ENCODE data around the gene FAM193B. TPM values are rescaled to one million over a fixed set of nuclear protein-coding genes. Genes with fewer than 3 reads are reported as not detected.

Gene FAM193B
- total and polyA plus RNA-seq, 5 donors = 24.9 to 41.8 (median 29.5) TPM

GRCh38 chr5:177524539-177524900, 29.8 kb downstream of the FAM193B start:
- no peaks in the 10 kb centered on the region for H3K9me3 ChIP-seq (ENCODE audit: control insufficient read depth, low read length)
- no peaks in the 10 kb centered on the region for H3K27me3 ChIP-seq (ENCODE audit: control insufficient read depth, insufficient read depth)
- ATAC-seq (no peak), DNase-seq (peak in 1 of 3 donors; percentile 41)
- H3K4me3 ChIP-seq (ENCODE audit: low read length) = no peak overlapping the region
- H3K4me1 ChIP-seq (ENCODE audit: control insufficient read depth, insufficient read depth, low read length) = no peaks in the 10 kb centered on the region
- WGBS = 93% methylated on average over 12 of the region's 12 CpGs
- intact Hi-C loops (cut with DNase I) = no loop called here
- H3K27ac ChIP-seq (ENCODE audit: low read length) = no peak overlapping the region

DNA sequence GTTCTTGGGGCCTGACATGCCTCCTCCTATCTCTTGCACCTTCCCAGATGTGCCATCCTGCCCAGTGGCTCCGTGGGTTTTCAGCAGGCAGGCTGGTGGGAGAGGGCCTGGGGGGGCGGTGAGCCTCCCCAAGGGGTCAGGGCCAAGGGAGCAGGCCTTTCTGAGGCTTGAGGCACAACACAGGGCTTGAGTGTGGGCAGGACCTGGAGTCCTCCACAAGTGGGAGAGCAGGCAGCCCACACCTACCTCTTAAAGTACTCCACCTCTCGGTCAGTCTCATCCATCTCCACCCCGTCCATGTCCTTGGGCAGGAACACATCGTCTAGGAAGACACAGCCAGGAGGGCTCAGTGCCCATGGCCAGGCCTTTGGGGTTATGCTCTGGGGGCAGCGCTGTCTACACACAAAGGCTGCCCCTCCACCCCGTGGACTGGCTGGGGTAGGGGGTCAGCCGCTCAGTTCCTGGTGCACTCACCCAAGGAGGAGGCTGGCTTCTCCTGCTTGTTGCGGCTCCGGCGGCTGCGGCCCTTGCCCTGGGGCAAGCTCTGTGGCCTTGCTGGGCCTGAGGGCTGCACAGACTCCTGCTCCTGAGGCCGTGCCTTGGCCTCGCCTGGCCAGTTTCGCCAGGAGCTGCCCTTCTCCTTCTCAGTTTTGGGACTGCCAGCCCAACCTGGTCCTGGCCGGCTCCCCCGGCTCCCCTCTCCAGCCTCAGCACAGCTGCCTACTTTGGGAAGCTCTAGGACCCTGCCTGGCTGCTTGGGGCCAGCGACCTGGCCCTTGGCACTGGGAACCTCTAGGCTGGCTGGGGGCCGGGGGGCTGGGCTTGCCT, 30.4 kb downstream of the FAM193B start:
- WGBS = 96% methylated on average over 19 of the region's 19 CpGs
- Histone ChIP-seq H3K9me3 (ENCODE audit: control insufficient read depth, low read length) (no peaks in the 10 kb centered on the region), H3K4me3 (ENCODE audit: low read length) (no peak overlapping the region), H3K4me1 (ENCODE audit: control insufficient read depth, insufficient read depth, low read length) (no peaks in the 10 kb centered on the region), H3K27ac (ENCODE audit: low read length) (no peak overlapping the region), H3K27me3 (ENCODE audit: control insufficient read depth, insufficient read depth) (no peaks in the 10 kb centered on the region)
- intact Hi-C loops (cut with DNase I) = no loop called here
- DNase-seq (peak in 1 of 3 donors; percentile 22), ATAC-seq (no peak)

DNA sequence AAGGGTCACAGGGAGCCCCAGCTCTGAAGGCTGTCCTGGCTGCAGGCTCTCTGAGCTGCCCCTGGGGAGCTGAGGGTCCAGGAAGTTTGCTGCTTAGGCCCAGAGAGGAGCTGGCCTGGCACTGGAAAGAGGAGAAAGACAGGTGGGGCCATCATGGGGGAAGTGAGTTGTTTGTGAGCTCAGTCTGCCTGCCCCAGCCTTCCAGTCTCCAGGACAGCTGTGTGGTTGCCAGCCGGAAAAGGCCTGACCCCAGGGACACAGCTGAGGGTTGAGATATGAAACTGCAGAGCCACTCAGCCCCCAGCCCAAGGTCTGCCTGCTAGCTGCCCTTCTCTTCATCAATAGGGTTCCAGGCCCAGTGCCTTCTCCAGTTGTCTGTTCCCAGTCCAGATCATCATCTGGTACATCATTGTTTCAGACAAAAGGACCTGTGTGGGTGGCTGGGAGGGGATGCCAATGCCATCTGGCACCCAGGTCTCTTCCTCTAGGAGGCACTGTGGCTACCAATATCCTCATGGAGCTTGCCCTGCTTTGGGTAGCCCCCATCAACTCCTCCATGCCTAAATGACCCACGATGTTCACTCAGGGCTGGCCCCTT, 33.3 kb downstream of the FAM193B start:
- Histone ChIP-seq H3K9me3 (ENCODE audit: control insufficient read depth, low read length) (no peaks in the 10 kb centered on the region), H3K4me1 (ENCODE audit: control insufficient read depth, insufficient read depth, low read length) (no peaks in the 10 kb centered on the region), H3K27me3 (ENCODE audit: control insufficient read depth, insufficient read depth) (no peaks in the 10 kb centered on the region), H3K4me3 (ENCODE audit: low read length) (no peak overlapping the region), H3K27ac (ENCODE audit: low read length) (no peak overlapping the region)
- 64% methylated on average over 2 of the region's 2 CpGs for WGBS
- no peak for ATAC-seq
- intact Hi-C loops (cut with DNase I) = no loop called here
- DNase-seq = peak in 2 of 3 donors; percentile 23 to 30

DNA sequence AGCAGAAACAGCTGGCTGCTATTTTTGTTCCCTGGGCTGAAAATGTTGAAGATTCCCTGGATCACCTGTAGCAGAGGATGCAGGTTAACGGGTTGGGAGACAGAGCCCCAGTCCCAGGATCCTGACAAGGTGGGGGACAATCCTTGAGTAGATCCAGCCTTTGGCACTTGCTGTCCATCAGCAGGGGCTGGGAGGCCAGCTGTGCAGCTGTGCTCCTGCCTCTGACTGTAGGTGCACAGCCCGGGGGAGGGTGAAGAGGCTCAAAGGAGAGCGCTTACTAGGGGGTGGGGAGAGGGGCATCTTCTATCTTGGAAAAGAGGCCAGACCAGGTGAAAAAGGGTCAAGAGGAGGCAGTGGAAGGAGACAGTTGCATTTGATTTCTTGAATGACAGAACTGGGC, 34.1 kb downstream of the FAM193B start:
- 92% methylated on average over 3 of the region's 3 CpGs for WGBS
- intact Hi-C loops (cut with DNase I) = no loop called here
- peaks cover 3% of the 10 kb centered on the region for H3K4me1 ChIP-seq (ENCODE audit: control insufficient read depth, insufficient read depth, low read length)
- H3K9me3 ChIP-seq (ENCODE audit: control insufficient read depth, low read length) = no peaks in the 10 kb centered on the region
- DNase-seq (peak in 2 of 3 donors; percentile 22 to 27), ATAC-seq (no peak)
- H3K27me3 ChIP-seq (ENCODE audit: control insufficient read depth, insufficient read depth) = no peaks in the 10 kb centered on the region
- no peak overlapping the region for H3K4me3 ChIP-seq (ENCODE audit: low read length)
- H3K27ac ChIP-seq (ENCODE audit: low read length) = no peak overlapping the region

DNA sequence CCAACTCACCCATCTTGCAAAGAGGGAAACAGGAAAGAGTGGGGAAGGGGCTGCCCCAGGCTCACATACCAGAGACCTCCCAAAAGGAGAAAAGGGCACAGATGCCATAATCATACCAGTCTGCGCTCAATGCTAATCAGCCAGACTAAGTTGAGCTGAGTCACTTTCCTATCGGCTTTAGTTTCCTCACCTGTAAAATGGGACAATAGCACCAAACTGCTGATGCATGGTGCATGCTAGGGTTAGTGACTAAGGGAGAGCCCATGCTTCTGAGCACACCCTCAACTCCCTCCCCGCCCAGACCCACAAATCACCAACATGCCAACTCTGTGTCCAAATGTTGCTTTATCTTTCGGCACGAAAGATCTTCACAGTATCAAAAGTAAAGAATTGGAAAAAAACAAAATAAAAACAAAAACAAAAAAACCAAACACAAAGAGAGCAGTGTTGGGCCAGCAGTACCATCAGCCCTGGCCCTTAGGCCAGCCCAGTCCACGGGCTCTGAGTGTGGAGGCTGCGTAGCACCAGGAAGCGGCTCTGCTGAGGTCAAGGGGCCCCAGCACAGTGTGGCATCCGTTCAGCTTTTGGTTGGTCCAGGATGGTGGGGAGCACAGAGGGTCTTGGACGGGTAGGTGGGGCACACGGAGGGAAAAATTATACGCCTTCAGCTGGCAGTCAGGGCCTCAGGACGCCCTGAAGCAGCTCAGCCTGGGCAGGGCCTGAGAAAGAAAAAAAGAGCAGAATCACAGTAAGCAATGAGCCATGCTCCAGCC, 34.7 kb downstream of the FAM193B start:
- WGBS = 79% methylated on average over 13 of the region's 13 CpGs
- H3K9me3 ChIP-seq (ENCODE audit: control insufficient read depth, low read length) = no peaks in the 10 kb centered on the region
- intact Hi-C loops (cut with DNase I) = no loop called here
- H3K27me3 ChIP-seq (ENCODE audit: control insufficient read depth, insufficient read depth) = no peaks in the 10 kb centered on the region
- ATAC-seq (no peak), DNase-seq (peak in 2 of 3 donors; percentile 29 to 32)
- H3K4me1 ChIP-seq (ENCODE audit: control insufficient read depth, insufficient read depth, low read length) = peaks cover 3% of the 10 kb centered on the region
- H3K4me3 ChIP-seq (ENCODE audit: low read length) = no peak overlapping the region
- H3K27ac ChIP-seq (ENCODE audit: low read length) = no peak overlapping the region

DNA sequence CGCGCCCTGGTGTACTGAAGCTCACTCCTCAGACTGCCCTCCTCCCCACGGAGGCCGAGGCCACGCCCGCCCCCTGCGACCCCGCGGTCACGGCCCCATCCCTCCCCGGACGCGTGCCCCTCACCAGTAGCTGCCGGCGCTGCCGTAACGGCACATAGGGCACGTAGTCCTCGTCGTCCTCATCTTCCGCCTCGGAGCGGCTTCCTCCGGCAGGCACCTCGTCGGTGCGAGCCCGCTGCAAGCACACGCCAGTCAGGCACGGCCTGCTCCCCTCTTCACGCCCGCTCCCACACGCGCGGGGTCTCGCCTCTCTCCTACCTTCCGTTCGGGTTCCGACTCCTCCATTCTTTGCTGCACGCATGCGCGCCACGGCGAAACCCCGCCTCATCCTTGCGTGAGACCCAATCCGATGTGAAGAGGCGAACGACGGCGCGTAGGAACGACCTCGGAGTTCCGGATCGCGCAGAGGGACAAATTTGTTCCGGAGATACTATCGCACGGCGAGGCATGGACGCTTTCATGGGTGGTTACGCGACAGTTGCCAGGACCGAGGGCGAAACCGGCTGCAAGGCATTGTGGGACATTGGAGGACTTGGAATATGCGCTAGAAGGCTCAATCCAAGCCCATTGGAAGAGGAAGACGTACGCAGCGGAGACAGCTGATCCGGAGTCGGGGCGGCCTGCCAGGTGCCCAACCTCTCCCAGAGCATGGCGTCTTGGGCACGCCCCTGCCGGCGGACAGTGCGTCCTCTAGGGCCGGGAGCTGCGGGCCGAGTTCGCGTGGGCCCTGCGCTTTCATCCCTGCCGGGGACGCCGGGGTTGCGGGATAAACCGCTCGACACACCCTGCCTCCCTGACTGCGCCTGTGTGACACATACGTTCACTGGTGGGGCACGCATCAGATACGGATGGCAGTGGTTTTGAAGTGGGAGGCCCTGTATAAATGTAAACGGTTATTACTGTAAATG, 37.5 kb downstream of the FAM193B start, which contains the start of gene DDX41:
DDX41 (minus strand) TSS at position 361 of the 968 bp plus-strand sequence; CDS start at position 345, 16 bp downstream.
- intact Hi-C loops (cut with DNase I) = no loop called here
- no peaks in the 10 kb centered on the region for H3K27me3 ChIP-seq (ENCODE audit: control insufficient read depth, insufficient read depth)
- peak within 1 kb of the TSS; percentile 90 for H3K27ac ChIP-seq (ENCODE audit: low read length)
- peaks cover 3% of the 10 kb centered on the region for H3K4me1 ChIP-seq (ENCODE audit: control insufficient read depth, insufficient read depth, low read length)
- peak; percentile 93 to 94 for ATAC-seq
- DNase-seq = peak; percentile 98 to 99 (median 99)
- under 1% methylated on average over 96 of the region's 96 CpGs for WGBS
- peak within 1 kb of the TSS; percentile 66 for H3K4me3 ChIP-seq (ENCODE audit: low read length)
- H3K9me3 ChIP-seq (ENCODE audit: control insufficient read depth, low read length) = no peaks in the 10 kb centered on the region

GRCh38 chr5:177515580-177515979, 38.8 kb downstream of the FAM193B start:
- Histone ChIP-seq H3K27me3 (ENCODE audit: control insufficient read depth, insufficient read depth) (no peaks in the 10 kb centered on the region), H3K4me1 (ENCODE audit: control insufficient read depth, insufficient read depth, low read length) (peaks cover 3% of the 10 kb centered on the region), H3K4me3 (ENCODE audit: low read length) (no peak overlapping the region), H3K27ac (ENCODE audit: low read length) (no peak overlapping the region), H3K9me3 (ENCODE audit: control insufficient read depth, low read length) (no peaks in the 10 kb centered on the region)
- DNase-seq (peak in 2 of 3 donors; percentile 23 to 38), ATAC-seq (no peak)
- intact Hi-C loops (cut with DNase I) = no loop called here
- 85% methylated on average over 7 of the region's 7 CpGs for WGBS

DNA sequence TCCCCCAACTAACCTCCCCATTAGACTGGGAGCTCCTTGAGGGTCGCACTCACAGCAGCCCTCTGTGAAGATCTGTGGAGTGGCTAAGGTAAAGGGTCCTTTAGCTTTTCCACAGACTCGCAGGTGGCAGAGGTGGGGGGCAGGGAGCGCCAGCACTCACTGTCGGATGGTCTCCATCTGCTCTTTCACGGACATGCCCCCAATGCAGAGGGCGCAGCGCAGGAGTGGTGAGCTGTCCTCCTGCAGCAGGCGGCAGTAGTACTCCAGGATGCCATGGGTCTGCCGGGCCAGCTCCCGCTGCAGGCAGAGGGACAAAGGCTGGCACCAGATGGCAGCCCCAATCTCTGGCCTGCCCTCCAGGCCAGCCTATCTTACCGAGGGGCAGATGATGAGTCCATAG, 39.8 kb downstream of the FAM193B start:
- peaks cover 3% of the 10 kb centered on the region for H3K4me1 ChIP-seq (ENCODE audit: control insufficient read depth, insufficient read depth, low read length)
- H3K9me3 ChIP-seq (ENCODE audit: control insufficient read depth, low read length) = no peaks in the 10 kb centered on the region
- H3K27me3 ChIP-seq (ENCODE audit: control insufficient read depth, insufficient read depth) = no peaks in the 10 kb centered on the region
- H3K27ac ChIP-seq (ENCODE audit: low read length) = no peak overlapping the region
- intact Hi-C loops (cut with DNase I) = no loop called here
- ATAC-seq (no peak), DNase-seq (peak in 2 of 3 donors; percentile 40 to 48)
- no peak overlapping the region for H3K4me3 ChIP-seq (ENCODE audit: low read length)
- WGBS = 93% methylated on average over 11 of the region's 11 CpGs

- ATAC-seq (no peak), DNase-seq (peak in 2 of 3 donors; percentile 26 to 52)
- no peaks in the 10 kb centered on the region for H3K27me3 ChIP-seq (ENCODE audit: control insufficient read depth, insufficient read depth)
- intact Hi-C loops (cut with DNase I) = no loop called here
- peaks cover 3% of the 10 kb centered on the region for H3K4me1 ChIP-seq (ENCODE audit: control insufficient read depth, insufficient read depth, low read length)
- no peak overlapping the region for H3K27ac ChIP-seq (ENCODE audit: low read length)
- 96% methylated on average over 15 of the region's 15 CpGs for WGBS
- H3K9me3 ChIP-seq (ENCODE audit: control insufficient read depth, low read length) = no peaks in the 10 kb centered on the region
- no peak overlapping the region for H3K4me3 ChIP-seq (ENCODE audit: low read length)
Measured at GRCh38 chr5:177513500-177513899, 40.9 kb downstream of the FAM193B start.

DNA sequence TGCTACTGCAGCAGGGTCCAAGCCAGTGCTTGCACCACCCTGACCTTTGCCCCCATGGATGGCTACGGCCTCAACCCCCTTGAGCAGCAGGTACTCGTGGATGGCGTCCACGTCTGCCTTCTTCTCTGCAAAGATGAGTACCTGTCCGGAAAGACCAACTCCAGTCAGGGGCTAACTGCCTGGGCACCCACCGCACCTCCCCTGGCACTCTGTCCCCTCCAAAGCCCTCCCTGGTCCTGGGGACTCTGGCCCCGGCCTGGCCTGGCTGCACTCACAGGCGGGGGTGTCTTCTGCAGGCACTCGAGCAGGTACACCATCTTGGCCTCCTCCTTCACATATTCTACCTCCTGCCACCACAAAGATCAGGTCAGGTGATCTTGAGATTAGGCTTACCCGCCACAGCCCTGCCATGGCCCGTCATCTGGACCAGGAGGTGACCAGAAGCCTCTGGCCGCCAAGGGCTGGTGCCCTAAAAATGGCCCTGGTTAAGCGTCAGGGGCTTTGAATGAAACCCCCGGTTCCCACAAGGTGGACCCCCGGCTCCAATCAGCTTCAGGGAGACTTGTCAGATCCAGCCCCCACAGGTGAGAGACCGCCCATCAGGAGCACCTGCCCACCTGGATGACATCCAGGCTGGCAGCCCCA, 41.5 kb downstream of the FAM193B start:
- intact Hi-C loops (cut with DNase I) = no loop called here
- ATAC-seq (no peak), DNase-seq (peak in 2 of 3 donors; percentile 38 to 43)
- H3K27me3 ChIP-seq (ENCODE audit: control insufficient read depth, insufficient read depth) = no peaks in the 10 kb centered on the region
- no peak overlapping the region for H3K4me3 ChIP-seq (ENCODE audit: low read length)
- no peak overlapping the region for H3K27ac ChIP-seq (ENCODE audit: low read length)
- WGBS = 89% methylated on average over 16 of the region's 16 CpGs
- H3K4me1 ChIP-seq (ENCODE audit: control insufficient read depth, insufficient read depth, low read length) = peaks cover 3% of the 10 kb centered on the region
- no peaks in the 10 kb centered on the region for H3K9me3 ChIP-seq (ENCODE audit: control insufficient read depth, low read length)
